ENCODE measurements around the gene LFNG. TPM values are rescaled to one million over a fixed set of nuclear protein-coding genes. Genes with fewer than 3 reads are reported as not detected.
"Not testable (repeated sequence)": the region's sequence is repeated elsewhere in the genome, so short reads cannot be mapped to it uniquely, and the experiment has no call there.

Gene LFNG
- total RNA-seq, 2 experiments from 2014 or later, result 115 to 121 TPM

DNA sequence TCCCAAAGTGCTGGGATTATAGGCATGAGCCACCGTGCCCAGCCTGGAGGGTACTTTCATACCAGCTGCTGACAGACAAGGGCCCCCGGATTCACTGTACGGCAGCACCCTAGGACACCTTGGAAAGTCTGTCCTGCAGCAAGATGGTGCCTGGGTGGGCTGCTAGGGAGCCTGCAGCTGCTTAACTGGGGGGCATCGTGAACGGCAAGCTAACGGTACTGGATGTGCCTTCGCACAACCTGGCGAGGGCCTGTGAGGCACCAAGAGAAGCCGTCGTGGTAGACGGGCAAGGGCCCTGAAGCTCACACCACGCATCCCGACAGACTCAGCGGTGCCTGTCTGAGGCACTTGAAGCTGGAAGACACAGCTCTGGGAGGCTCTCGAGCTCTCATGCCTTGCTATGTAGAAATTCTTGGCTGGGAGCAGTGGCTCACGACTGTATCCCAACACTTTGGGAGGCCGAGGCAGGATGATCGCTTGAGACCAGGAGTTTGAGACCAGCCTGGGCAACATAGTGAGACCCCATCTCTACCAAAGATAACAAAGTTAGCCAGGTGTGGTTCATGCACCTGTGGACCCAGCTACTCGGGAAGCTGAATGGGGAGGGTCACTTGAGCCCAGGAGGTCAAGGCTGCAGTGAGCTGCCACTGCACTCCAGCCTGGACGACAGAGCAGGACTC, 26.3 kb downstream of the LFNG start:
- ATAC-seq (ENCODE audit: low read depth) (no peak), DNase-seq (no peak)
- Mint-ChIP-seq H3K4me1 (peaks cover 2% of the 10 kb centered on the region), H3K27ac (no peak overlapping the region), H3K9me3 (no peaks in the 10 kb centered on the region), H3K36me3 (peaks cover 7% of the 10 kb centered on the region), H3K4me3 (no peak overlapping the region), H3K27me3 (no peaks in the 10 kb centered on the region)
- POLR2A ChIA-PET, result no interaction called here

DNA sequence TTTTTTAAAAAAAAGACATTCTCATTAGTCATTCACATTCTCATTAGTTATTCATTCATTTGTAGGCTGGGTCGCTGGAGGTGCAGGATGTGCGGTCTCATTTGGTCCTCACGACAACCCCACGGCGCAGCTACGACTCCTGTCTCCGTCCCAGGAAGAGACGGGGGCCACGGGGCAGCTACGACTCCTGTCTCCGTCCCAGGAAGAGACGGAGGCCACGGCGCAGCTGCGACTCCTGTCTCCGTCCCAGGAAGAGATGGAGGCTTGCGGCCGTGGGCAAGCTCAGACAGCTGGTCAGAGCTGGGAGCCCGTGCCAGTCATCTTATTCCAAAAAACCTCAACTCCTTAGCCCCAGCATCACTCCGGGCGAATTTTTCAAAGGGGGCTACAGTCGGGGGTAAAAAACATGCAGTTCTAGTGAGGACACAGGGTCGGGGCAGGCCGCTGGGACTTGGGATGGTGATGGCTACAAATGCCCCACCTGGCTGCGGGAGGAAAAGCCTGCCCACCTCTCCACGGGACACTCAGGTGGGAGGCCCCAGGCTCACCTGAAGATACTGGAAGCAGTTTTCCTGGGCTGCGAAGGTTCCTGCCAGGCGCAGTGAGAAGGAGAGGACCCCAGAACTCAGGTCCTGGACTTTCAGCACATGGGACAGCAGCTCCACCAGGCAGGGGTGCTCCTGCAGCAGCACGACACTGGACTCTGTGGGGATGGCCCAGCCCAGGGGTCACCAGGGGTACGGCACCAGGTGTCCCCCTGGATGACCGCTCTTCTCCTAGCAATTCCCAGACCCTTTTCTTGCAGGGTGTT, 27.4 kb downstream of the LFNG start:
- Mint-ChIP-seq H3K4me3 (no peak overlapping the region), H3K36me3 (peaks cover 9% of the 10 kb centered on the region), H3K4me1 (peaks cover 3% of the 10 kb centered on the region), H3K27me3 (no peaks in the 10 kb centered on the region), H3K9me3 (no peaks in the 10 kb centered on the region), H3K27ac (no peak overlapping the region)
- DNase-seq (no peak), ATAC-seq (ENCODE audit: low read depth) (no peak)
- POLR2A ChIA-PET, result interaction anchor here (0.7 kb wide), 1 partner anchor 152 kb away, joined by 4 read pairs; no protein-coding TSS in a partner anchor

DNA sequence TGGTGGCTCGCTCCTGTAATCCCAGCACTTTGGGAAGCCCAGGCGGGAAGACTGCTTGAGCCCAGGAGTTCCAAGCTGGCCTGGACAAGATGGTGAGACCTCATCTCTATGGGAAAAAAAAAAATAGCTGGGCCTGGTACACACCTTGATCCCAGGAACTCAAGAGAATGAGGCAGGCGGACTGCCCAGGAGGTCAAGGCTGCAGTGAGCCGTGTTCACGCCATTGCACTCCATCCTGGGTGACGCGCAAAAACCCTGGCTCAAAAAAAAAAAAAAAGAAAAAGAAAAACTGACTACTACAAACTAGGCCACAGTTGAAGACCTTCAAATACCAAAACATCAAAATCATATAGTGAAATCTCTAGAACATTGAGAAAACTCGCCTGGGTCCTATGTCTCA, 31.8 kb downstream of the LFNG start:
- H3K9me3 Mint-ChIP-seq, result no peaks in the 10 kb centered on the region
- POLR2A ChIA-PET, result interaction anchor here (0.6 to 1.2 kb wide), 3 partner anchors 12 to 100 kb away, joined by 3 to 4 read pairs (median 4); no protein-coding TSS in a partner anchor
- peaks cover 13% of the 10 kb centered on the region for H3K36me3 Mint-ChIP-seq

DNA sequence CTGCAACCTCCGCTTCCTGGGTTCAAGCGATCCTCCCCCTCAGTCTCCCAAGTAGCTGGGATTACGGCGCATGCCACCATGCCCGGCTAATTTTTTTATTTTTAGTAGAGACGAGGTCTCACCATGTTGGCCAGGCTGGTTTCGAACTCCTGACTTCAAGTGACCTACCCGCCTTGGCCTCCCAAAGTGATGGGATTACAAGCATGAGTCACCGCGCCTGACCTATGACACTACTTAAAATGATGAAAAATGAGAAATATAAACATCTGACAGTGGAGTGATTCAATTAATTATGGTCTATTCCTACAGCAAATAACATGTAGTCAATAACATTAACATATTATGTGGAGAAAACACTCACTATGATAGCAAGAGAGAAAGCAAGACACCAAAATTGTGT, 33.5 kb downstream of the LFNG start:
- Mint-ChIP-seq H3K9me3 (no peaks in the 10 kb centered on the region), H3K27me3 (no peaks in the 10 kb centered on the region), H3K27ac (no peak overlapping the region), H3K36me3 (peaks cover 9% of the 10 kb centered on the region), H3K4me1 (peaks cover 17% of the 10 kb centered on the region), H3K4me3 (no peak overlapping the region)
- POLR2A ChIA-PET, result no interaction called here
- ATAC-seq (ENCODE audit: low read depth), result no peak
- DNase-seq, result no peak

More for the DNA sequence above, 31.8 kb downstream of the LFNG start:
- H3K27ac Mint-ChIP-seq, result no peak overlapping the region
- peaks cover 13% of the 10 kb centered on the region for H3K4me1 Mint-ChIP-seq
- no peak for DNase-seq
- no peaks in the 10 kb centered on the region for H3K27me3 Mint-ChIP-seq
- ATAC-seq (ENCODE audit: low read depth), result no peak
- H3K4me3 Mint-ChIP-seq, result no peak overlapping the region

DNA sequence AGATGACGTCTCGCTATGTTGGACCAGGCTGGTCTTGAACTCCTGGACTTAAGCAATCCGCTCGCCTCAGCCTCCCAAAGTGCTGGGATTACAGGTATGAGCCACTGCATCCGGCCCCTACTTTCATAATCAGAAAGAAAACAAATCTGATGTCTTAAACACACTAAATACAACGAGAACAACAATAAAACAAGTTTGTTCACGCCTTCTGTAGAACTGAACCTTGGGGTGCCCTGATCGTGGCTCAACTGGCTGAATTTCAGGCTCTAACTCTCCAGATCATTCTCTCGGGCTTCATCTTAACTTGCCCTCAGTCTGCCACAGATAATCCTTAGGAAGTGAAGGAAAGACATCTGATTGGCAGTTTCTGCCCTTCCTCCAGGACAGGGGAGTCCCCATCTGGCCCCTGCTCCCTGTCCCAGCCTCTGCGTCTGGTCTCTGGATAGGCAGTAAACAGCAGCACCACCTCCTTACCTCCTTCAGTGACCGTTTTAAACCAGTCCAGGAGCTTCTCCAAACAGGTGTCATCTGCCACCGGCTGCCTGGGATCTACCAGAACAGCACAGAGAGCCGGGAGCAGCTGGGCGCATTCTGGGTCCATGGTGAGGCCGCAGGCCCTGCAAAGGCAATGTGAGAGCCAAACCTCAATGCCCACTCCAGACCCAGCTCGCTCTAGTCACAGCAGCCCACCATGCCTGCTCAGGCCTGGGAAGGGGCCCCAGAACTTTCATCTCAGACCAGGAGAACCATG, 34.4 kb downstream of the LFNG start:
- Mint-ChIP-seq H3K4me1 (peaks cover 19% of the 10 kb centered on the region), H3K27me3 (no peaks in the 10 kb centered on the region), H3K27ac (peak overlapping the region; percentile 92), H3K9me3 (no peaks in the 10 kb centered on the region), H3K36me3 (peaks cover 9% of the 10 kb centered on the region), H3K4me3 (peak overlapping the region; percentile 89)
- ATAC-seq (ENCODE audit: low read depth) (no peak), DNase-seq (no peak)
- POLR2A ChIA-PET, result interaction anchor here (0.5 to 1.2 kb wide), 3 partner anchors 15 to 76 kb away, joined by 3 to 7 read pairs (median 3); no protein-coding TSS in a partner anchor

DNA sequence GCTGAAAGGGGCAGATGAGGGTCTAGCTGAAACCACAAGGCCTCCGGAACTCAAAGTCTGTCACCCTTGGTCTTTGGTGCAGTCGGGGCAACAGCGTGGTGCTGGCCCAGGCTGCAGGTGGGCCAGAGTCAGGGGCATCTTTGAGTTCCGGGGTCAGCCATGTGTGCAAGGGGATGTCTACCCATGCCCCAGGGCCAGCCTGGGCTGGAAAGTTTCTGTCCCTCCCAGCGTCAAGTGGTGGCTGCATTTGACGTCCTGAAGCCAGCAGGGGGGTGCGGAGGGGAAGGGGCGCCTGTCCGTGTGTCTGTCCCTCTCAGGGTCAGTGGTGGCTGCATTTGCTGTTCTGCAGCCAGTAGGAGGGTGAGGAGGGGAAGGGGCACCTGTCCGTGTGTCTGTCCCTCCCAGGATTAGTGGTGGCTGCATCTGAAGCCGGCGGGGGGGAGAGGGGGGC, 35.1 kb downstream of the LFNG start:
- H3K4me3 Mint-ChIP-seq, result peak overlapping the region; percentile 89
- H3K27ac Mint-ChIP-seq, result peak overlapping the region; percentile 92
- no peaks in the 10 kb centered on the region for H3K9me3 Mint-ChIP-seq
- ATAC-seq (ENCODE audit: low read depth) (no peak), DNase-seq (no peak)
- H3K27me3 Mint-ChIP-seq, result no peaks in the 10 kb centered on the region
- H3K36me3 Mint-ChIP-seq, result peaks cover 9% of the 10 kb centered on the region
- POLR2A ChIA-PET, result interaction anchor here (0.5 to 1.2 kb wide), 3 partner anchors 16 to 77 kb away, joined by 3 to 7 read pairs (median 3); no protein-coding TSS in a partner anchor
- H3K4me1 Mint-ChIP-seq, result peaks cover 21% of the 10 kb centered on the region

DNA sequence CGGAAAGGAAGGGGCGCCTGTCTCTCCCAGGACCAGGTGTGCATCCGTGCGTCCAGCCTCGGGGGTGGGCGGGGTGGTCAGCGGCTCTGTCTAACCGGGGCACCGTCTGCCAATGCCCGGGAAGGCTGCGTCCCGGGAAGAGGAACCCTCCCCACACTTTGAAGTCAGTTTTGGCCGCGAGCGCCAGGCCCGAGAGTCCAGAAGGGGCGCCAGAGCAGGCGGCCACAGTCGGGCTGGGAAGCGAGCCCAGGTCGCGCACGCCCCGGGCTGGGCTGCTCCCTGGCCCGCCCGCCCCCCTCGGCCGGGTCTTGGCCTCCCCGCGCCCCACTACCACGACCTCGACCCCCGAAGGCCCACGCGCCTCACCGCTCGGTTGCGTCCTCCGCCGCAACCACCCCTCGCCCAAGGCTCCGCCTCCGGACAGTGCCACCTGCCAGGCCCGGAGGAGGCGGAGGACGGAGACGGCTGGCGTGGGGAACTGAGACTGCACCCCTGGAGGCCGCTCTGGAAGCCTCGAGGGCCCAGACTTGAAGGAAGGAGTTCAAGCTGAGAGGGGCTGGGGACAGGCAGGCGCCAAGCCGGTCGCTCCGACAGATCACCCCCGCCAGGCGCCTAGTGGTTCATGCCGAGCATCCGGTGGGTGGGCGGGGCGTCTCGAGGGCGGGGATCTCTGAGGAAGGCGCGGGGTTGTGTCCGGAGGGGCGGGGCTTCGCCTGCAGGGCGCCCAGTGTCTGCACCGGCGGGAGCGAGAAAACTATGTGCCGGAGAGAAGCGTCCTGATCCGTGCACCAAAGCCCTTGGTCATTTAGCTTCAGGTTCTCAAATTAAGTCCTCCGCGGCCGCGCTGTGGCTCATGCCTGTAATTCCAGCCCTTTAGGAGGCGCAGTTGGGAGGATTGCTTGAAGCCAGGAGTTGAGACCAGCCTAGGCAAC, 35.8 kb downstream of the LFNG start, which contains the start of gene BRAT1:
Gene BRAT1 (minus strand): TSS at position 404 of the 932 bp plus-strand sequence. CDS start 1,093 bp downstream, outside the sequence.
- H3K4me1 Mint-ChIP-seq, result peaks cover 25% of the 10 kb centered on the region
- DNase-seq (peak; percentile 95), ATAC-seq (ENCODE audit: low read depth) (peak; percentile 83)
- H3K9me3 Mint-ChIP-seq, result no peaks in the 10 kb centered on the region
- H3K36me3 Mint-ChIP-seq, result peaks cover 8% of the 10 kb centered on the region
- peak within 1 kb of the TSS; percentile 89 for H3K4me3 Mint-ChIP-seq
- peak within 1 kb of the TSS; percentile 92 for H3K27ac Mint-ChIP-seq
- POLR2A ChIA-PET, result interaction anchor here (0.7 to 1.5 kb wide), 8 partner anchors 15 to 98 kb away, joined by 3 to 12 read pairs (median 4); no protein-coding TSS in a partner anchor
- H3K27me3 Mint-ChIP-seq, result no peaks in the 10 kb centered on the region

DNA sequence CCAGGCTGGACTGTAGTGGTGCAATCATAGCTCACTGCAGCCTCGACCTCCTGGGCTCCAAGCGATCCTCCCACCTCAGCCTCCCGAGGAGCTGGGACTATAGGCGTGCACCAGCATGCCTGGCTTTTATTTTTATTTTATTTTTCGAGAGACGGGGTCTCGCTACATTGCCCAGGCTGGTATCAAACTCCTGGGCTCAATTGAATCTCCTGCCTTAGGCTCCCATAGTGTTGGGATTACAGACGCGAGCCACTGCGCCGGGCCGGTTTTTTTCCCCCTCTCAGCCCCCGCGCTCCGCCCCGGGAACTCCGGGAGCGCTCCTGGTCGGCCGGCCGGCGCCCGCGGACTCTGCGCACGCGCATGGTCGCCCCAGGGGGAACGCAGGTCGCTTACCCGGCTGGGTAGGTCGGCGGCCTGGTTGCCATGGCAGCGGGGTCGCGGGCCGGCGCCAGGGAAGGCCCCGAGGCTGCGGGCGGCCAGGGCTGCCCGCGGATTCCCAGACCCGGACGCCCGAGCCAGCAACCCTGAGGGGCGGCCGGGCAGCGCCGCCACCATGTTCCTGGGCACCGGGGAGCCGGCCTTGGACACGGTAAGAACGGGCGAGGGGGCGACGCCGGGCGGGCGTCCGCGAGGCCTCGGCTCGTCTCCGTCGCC, 39.2 kb downstream of the LFNG start, which contains the start of gene IQCE:
Gene IQCE (plus strand): TSS at position 351 of the 654 bp plus-strand sequence. CDS start 203 bp downstream, at position 554.
- peak; percentile 43 for ATAC-seq (ENCODE audit: low read depth)
- Mint-ChIP-seq H3K4me3 (peak within 1 kb of the TSS; percentile 80), H3K27ac (peak within 1 kb of the TSS; percentile 69), H3K9me3 (no peaks in the 10 kb centered on the region), H3K27me3 (no peaks in the 10 kb centered on the region), H3K4me1 (peaks cover 15% of the 10 kb centered on the region), H3K36me3 (no peaks in the 10 kb centered on the region)
- POLR2A ChIA-PET, result interaction anchor here (1.4 kb wide), 4 partner anchors 19 to 86 kb away, joined by 3 to 6 read pairs (median 4); no protein-coding TSS in a partner anchor
- peak; percentile 97 for DNase-seq

DNA sequence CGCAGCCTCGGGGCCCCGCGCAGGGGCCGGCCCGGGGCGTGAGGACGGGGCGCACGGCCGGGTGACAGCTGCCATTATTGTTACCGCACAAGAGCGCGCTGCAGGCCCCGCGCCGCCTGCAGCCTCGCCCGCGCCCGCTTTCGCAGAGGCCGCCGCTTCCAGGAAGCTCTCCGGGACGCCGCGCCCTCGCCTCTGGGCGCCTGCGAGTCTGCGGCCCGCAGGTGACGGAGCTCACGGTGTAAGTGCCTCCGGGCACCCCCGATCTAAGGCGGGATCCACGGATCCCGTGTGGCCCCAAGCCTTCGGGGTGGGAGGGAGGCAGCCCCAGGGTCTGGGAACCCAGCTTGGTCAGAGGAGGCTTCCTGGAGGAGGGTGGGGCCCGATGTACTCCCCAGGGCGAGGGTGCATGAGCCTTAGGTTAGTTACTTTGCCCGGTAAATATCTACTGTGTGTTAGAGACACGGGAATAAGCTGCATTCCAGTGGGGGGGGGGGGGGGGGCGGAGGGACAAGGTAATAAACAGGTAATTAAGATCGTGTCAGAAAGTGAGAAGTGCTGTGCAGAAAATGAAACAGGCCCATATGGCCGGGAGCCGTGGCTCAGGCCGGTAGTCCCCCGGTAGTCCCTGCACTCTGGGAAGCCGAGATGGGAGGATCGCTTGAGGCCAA, 39.8 kb downstream of the LFNG start:
- peak overlapping the region; percentile 79 for H3K4me3 Mint-ChIP-seq
- no peaks in the 10 kb centered on the region for H3K36me3 Mint-ChIP-seq
- ATAC-seq (ENCODE audit: low read depth) (peak; percentile 14), DNase-seq (no peak)
- H3K9me3 Mint-ChIP-seq, result no peaks in the 10 kb centered on the region
- POLR2A ChIA-PET, result interaction anchor here (0.7 to 1.4 kb wide), 6 partner anchors 20 to 85 kb away, joined by 3 to 6 read pairs (median 4); no protein-coding TSS in a partner anchor
- H3K4me1 Mint-ChIP-seq, result peaks cover 12% of the 10 kb centered on the region
- H3K27me3 Mint-ChIP-seq, result no peaks in the 10 kb centered on the region
- H3K27ac Mint-ChIP-seq, result peak overlapping the region; percentile 38

DNA sequence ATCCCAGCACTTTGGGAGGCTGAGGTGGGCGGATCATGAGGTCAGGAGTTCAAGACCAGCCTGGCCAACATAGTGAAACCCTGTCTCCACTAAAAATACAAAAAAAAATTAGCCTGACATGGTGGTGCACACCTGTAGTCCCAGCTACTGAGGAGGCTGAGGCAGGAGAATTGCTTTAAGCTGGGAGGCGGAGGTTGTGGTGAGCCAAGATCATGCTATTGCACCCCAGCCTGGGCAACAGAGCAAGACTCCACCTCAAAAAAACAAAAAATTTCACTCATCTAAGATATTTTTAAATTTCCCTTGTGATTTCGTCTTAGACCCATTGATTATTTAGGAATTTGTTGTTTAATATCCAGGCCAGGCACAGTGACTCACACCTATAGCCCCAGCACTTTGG, 44.4 kb downstream of the LFNG start:
- H3K4me1 Mint-ChIP-seq; H3K27ac Mint-ChIP-seq; H3K36me3 Mint-ChIP-seq; H3K27me3 Mint-ChIP-seq; H3K9me3 Mint-ChIP-seq; POLR2A ChIA-PET; ATAC-seq (ENCODE audit: low read depth); DNase-seq; H3K4me3 Mint-ChIP-seq: not testable (repeated sequence)

DNA sequence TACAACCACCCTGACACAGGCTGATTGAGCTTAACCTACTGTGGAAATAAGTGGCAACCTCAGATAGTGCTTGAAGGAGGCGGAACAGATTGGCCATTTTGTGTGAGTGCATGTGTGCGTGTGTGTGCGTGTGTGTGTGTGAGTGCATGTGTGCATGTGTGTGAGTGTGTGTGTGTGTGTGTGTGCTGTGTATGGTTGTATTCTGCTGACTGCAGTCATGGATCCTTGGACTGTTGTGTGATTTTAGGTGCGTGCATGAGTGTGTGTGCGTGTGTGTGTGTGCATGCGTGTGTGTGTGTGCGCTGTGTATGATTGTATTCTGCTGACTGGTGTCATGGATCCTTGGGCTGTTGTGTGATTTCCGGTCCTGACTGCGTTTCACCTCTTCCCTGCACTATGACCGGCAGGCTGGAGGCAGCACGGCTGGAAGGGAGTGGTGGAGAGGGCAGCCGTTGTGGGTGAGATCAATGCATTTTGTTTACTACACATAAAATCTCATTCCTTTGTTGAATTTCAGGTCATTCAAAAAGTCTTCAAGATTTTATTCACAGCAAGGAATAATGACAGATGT, 45.5 kb downstream of the LFNG start:
- H3K4me1 Mint-ChIP-seq, result peaks cover 2% of the 10 kb centered on the region
- ATAC-seq (ENCODE audit: low read depth) (no peak), DNase-seq (no peak)
- peaks cover 2% of the 10 kb centered on the region for H3K27me3 Mint-ChIP-seq
- H3K4me3 Mint-ChIP-seq, result no peak overlapping the region
- peaks cover 2% of the 10 kb centered on the region for H3K36me3 Mint-ChIP-seq
- POLR2A ChIA-PET, result no interaction called here
- H3K9me3 Mint-ChIP-seq, result no peaks in the 10 kb centered on the region
- H3K27ac Mint-ChIP-seq, result no peak overlapping the region
